HCT116 (cell line): ENCODE results near the gene CRMP1.

Experiments used
- EGR1 ChIP-seq: IDR thresholded peaks from 2 replicates; pipeline ENCODE4 v1.6.1; 2012; ENCODE audit warnings: low read depth
- ELF1 ChIP-seq: IDR thresholded peaks from 2 replicates; pipeline ENCODE4 v1.6.1; 2012; ENCODE audit warnings: low read depth, borderline replicate concordance
- EZH2 ChIP-seq: fragments of 200-600 bp; sonication (generic); IDR thresholded peaks from 2 replicates; pipeline ENCODE4 v1.6.1; 2017; ENCODE audit warnings: antibody characterized with exemption, mixed run types
- EZH2phosphoT487 ChIP-seq: fragments of 200-600 bp; IDR thresholded peaks from 2 replicates; pipeline ENCODE4 v1.6.1; 2018; ENCODE audit warnings: antibody characterized with exemption, borderline replicate concordance
- FOSL1 ChIP-seq: IDR thresholded peaks from 2 replicates; pipeline ENCODE4 v1.6.1; 2012; ENCODE audit warnings: low read depth
- POLR2A ChIP-seq: IDR thresholded peaks from 2 replicates; pipeline ENCODE4 v1.7.0; 2011; ENCODE audit warnings: borderline replicate concordance; ENCODE audit not compliant: insufficient read depth, insufficient read length; ENCODE audit errors: extremely low read depth
- POLR2AphosphoS5 ChIP-seq: IDR thresholded peaks from 2 replicates; pipeline ENCODE4 v1.6.1; 2011; ENCODE audit warnings: mild to moderate bottlenecking, low read depth, low read length, moderate library complexity
- ZNF274 ChIP-seq: fragments of 200-500 bp; sonication (Bioruptor generic); IDR thresholded peaks from 2 replicates; pipeline ENCODE4 v1.6.1; 2014; ENCODE audit warnings: mild to moderate bottlenecking, low read depth, low read length, inconsistent platforms
- TF ChIP-seq, protein P1 (sequence below), 3 experiments: fragments of 200-600 bp in 1 of 3; sonication (generic) in 1 of 3; IDR thresholded peaks in 2 of 3; conservative IDR thresholded peaks in 1 of 3; 2 replicates each; pipeline ENCODE4 v1.5.1; 2012 to 2017; ENCODE audit warnings: low read depth in 2 of 3, low read length in 2 of 3, antibody characterized with exemption in 1 of 3, borderline replicate concordance in 1 of 3, control low read depth in 1 of 3, mild to moderate bottlenecking in 1 of 3, mixed read lengths in 1 of 3, mixed run types in 1 of 3, moderate library complexity in 1 of 3; ENCODE audit not compliant: insufficient read depth in 1 of 3
- TF ChIP-seq, protein P2 (sequence below): IDR thresholded peaks from 2 replicates; pipeline ENCODE4 v1.6.1; 2012; ENCODE audit warnings: low read depth

DNA sequence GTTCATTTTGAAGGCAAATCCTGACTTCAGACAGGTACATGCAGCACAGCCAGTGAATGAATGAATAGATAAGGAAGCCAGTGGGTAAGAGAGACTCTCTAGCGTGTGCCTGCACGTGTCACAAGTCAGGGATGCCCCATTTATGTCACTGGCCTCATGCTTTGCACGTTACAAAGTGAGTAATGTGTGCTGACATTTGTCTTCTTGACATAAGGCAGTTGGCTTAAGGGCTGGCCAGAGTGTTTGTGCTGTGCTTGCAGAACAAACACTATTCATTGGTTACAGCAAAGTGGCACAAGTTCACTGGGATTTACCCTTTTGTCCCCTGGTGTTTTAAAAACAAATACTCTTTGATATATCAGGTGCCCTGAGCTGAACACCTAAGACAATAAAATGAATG is 55.9 kb downstream of the CRMP1 start:
- TF ChIP-seq, protein P1, sequence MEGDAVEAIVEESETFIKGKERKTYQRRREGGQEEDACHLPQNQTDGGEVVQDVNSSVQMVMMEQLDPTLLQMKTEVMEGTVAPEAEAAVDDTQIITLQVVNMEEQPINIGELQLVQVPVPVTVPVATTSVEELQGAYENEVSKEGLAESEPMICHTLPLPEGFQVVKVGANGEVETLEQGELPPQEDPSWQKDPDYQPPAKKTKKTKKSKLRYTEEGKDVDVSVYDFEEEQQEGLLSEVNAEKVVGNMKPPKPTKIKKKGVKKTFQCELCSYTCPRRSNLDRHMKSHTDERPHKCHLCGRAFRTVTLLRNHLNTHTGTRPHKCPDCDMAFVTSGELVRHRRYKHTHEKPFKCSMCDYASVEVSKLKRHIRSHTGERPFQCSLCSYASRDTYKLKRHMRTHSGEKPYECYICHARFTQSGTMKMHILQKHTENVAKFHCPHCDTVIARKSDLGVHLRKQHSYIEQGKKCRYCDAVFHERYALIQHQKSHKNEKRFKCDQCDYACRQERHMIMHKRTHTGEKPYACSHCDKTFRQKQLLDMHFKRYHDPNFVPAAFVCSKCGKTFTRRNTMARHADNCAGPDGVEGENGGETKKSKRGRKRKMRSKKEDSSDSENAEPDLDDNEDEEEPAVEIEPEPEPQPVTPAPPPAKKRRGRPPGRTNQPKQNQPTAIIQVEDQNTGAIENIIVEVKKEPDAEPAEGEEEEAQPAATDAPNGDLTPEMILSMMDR (IDR thresholded peaks at IDR 0.05 in 2 of 3, conservative IDR thresholded peaks at IDR 0.05 in 1 of 3; ENCODE audit: borderline replicate concordance in 1 of 3, insufficient read depth in 1 of 3, low read depth in 2 of 3, low read length in 2 of 3) = no peak
- TF ChIP-seq, protein P2, sequence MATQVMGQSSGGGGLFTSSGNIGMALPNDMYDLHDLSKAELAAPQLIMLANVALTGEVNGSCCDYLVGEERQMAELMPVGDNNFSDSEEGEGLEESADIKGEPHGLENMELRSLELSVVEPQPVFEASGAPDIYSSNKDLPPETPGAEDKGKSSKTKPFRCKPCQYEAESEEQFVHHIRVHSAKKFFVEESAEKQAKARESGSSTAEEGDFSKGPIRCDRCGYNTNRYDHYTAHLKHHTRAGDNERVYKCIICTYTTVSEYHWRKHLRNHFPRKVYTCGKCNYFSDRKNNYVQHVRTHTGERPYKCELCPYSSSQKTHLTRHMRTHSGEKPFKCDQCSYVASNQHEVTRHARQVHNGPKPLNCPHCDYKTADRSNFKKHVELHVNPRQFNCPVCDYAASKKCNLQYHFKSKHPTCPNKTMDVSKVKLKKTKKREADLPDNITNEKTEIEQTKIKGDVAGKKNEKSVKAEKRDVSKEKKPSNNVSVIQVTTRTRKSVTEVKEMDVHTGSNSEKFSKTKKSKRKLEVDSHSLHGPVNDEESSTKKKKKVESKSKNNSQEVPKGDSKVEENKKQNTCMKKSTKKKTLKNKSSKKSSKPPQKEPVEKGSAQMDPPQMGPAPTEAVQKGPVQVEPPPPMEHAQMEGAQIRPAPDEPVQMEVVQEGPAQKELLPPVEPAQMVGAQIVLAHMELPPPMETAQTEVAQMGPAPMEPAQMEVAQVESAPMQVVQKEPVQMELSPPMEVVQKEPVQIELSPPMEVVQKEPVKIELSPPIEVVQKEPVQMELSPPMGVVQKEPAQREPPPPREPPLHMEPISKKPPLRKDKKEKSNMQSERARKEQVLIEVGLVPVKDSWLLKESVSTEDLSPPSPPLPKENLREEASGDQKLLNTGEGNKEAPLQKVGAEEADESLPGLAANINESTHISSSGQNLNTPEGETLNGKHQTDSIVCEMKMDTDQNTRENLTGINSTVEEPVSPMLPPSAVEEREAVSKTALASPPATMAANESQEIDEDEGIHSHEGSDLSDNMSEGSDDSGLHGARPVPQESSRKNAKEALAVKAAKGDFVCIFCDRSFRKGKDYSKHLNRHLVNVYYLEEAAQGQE = no peak
- TF ChIP-seq ELF1 = no peak
- no peak for TF ChIP-seq POLR2AphosphoS5
- no peak for TF ChIP-seq ZNF274
- no peak for TF ChIP-seq POLR2A
- TF ChIP-seq FOSL1 = no peak
- TF ChIP-seq EZH2phosphoT487 = no peak
- TF ChIP-seq EGR1 = no peak
- TF ChIP-seq EZH2 = no peak
